Tibial nerve (tissue), 4 donors: ENCODE measurements around the gene SIT1. TPM values are rescaled to one million over a fixed set of nuclear protein-coding genes. Genes with fewer than 3 reads are reported as not detected.

Experiments
- DNase-seq, 2 donors: peaks; one replicate each; pipeline ENCODE4 v3.0.0-alpha.2; 2019; ENCODE audit warnings: low spot score in 2 of 2
- H3K27ac ChIP-seq, 4 donors: fragments of 200-600 bp; sonication (generic) in 3 of 4; one replicate each; pipeline ENCODE4 v1.5.1; 2017 to 2019; ENCODE audit warnings: mild to moderate bottlenecking in 1 of 4
- H3K27me3 ChIP-seq, 2 donors: fragments of 200-600 bp; sonication (generic) in 1 of 2; one replicate each; pipeline versions ENCODE4 v1.5.1 to v1.6.0; 2017 to 2019
- H3K36me3 ChIP-seq, 3 donors: fragments of 200-600 bp; sonication (generic); one replicate each; pipeline ENCODE4 v1.5.1; 2018 to 2019
- H3K4me1 ChIP-seq, 4 donors: fragments of 200-600 bp; sonication (generic) in 3 of 4; one replicate each; pipeline ENCODE4 v1.5.1; 2017 to 2019
- H3K4me3 ChIP-seq, 4 donors: fragments of 200-600 bp; sonication (generic) in 3 of 4; one replicate each; pipeline ENCODE4 v1.5.1; 2017 to 2019; ENCODE audit warnings: mild to moderate bottlenecking in 1 of 4, moderate library complexity in 1 of 4
- H3K9me3 ChIP-seq, 4 donors: fragments of 200-600 bp; sonication (generic) in 3 of 4; one replicate each; pipeline ENCODE4 v1.5.1; 2017 to 2019
- EP300 ChIP-seq, 2 donors: sonication (generic); formaldehyde crosslinking; IDR thresholded peaks; one replicate each; pipeline ENCODE4 v1.6.1; 2017; ENCODE audit warnings: antibody characterized with exemption in 2 of 2, mild to moderate bottlenecking in 1 of 2
- POLR2A ChIP-seq, 2 donors: fragments of 450-650 bp; IDR thresholded peaks; one replicate each; pipeline ENCODE4 v1.6.1; 2017; ENCODE audit warnings: antibody characterized with exemption in 2 of 2, mild to moderate bottlenecking in 2 of 2, moderate library complexity in 2 of 2
- WGBS, 2 donors: methylation state at CpG; one replicate each; pipeline ENCODE4 v1.1.5; 2018; 5-methylcytosine and 5-hydroxymethylcytosine counted together
- total RNA-seq, 4 donors: library from RNA; depleted of rRNA; stranded (reverse); fragments of >200 nt; gene quantifications; one replicate each; pipeline ENCODE4 v1.1.0, GENCODE V29; 2016
- TF ChIP-seq, protein P1 (sequence below), 5 experiments: fragments of 200-600 bp in 3 of 5; fragments of 450-650 bp in 2 of 5; sonication (generic) in 3 of 5; IDR thresholded peaks; one replicate each; pipeline ENCODE4 v1.5.1; 2016 to 2019; ENCODE audit warnings: antibody characterized with exemption in 5 of 5, mild to moderate bottlenecking in 3 of 5, moderate library complexity in 2 of 5

SIT1 gene
- total RNA-seq, 4 donors from 2014 or later = 0.39 TPM; not detected in 3

GRCh38 chr9:35619800-35620158, 31.0 kb downstream of the SIT1 start:
- DNase-seq = no peak
- WGBS, 2 donors = 33 to 44% methylated on average over 2 of the region's 2 CpGs
- Histone ChIP-seq H3K4me3 (no peak overlapping the region), H3K4me1 (peaks cover 0 to 14% (median 8%) of the 10 kb centered on the region in 4 donors), H3K27ac (peak overlapping the region in 1 of 4 donors; percentile 16), H3K27me3 (peaks cover 0 to 6% of the 10 kb centered on the region in 2 donors), H3K9me3 (no peaks in the 10 kb centered on the region), H3K36me3 (no peaks in the 10 kb centered on the region)
- TF ChIP-seq, protein P1, sequence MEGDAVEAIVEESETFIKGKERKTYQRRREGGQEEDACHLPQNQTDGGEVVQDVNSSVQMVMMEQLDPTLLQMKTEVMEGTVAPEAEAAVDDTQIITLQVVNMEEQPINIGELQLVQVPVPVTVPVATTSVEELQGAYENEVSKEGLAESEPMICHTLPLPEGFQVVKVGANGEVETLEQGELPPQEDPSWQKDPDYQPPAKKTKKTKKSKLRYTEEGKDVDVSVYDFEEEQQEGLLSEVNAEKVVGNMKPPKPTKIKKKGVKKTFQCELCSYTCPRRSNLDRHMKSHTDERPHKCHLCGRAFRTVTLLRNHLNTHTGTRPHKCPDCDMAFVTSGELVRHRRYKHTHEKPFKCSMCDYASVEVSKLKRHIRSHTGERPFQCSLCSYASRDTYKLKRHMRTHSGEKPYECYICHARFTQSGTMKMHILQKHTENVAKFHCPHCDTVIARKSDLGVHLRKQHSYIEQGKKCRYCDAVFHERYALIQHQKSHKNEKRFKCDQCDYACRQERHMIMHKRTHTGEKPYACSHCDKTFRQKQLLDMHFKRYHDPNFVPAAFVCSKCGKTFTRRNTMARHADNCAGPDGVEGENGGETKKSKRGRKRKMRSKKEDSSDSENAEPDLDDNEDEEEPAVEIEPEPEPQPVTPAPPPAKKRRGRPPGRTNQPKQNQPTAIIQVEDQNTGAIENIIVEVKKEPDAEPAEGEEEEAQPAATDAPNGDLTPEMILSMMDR (IDR thresholded peaks at IDR 0.05) = no peak
- TF ChIP-seq EP300 (IDR thresholded peaks at IDR 0.05) = no peak
- no peak for TF ChIP-seq POLR2A (IDR thresholded peaks at IDR 0.05)

- 82 to 85% methylated on average over 17 of the region's 17 CpGs for WGBS, 2 donors
- no peak for DNase-seq
- Histone ChIP-seq H3K4me1 (peaks cover 0 to 14% (median 8%) of the 10 kb centered on the region in 4 donors), H3K36me3 (no peaks in the 10 kb centered on the region), H3K27ac (peak overlapping the region in 1 of 4 donors; percentile 37), H3K27me3 (peaks cover 0 to 6% of the 10 kb centered on the region in 2 donors), H3K9me3 (no peaks in the 10 kb centered on the region), H3K4me3 (no peak overlapping the region)
- no peak for TF ChIP-seq POLR2A (IDR thresholded peaks at IDR 0.05)
- TF ChIP-seq, protein P1 (IDR thresholded peaks at IDR 0.05) = no peak
- peak in 1 of 2 donors; percentile 34 for TF ChIP-seq EP300 (IDR thresholded peaks at IDR 0.05)
Observed at GRCh38 chr9:35618854-35619799, 31.6 kb downstream of the SIT1 start.

DNA sequence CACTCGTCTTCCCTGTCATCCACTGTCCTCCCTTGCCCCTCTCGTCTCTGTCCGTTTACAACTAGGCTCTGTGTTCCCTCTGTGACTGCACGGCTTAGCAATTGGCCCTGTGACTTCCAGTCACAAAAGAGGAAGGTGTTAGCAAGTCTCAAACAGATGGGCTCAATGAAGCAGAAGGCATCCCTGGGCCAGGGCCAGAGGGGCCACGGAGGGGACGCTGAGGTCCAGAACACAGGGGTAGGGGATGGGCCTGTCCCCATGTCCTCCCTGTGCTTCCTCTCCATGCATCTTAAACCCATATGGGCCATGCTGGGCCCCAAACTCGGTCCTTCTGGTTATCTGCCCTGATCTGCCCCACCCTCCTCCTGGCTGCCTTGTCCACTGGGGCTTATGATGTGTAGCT, 32.4 kb downstream of the SIT1 start, which contains the start of gene CD72:
TSS of gene CD72 (minus strand) at position 89 of the 403 bp plus-strand sequence. CDS start 110 bp downstream, outside the sequence.
- Histone ChIP-seq H3K4me3 (peak within 1 kb of the TSS; percentile 27 to 47 (median 38)), H3K9me3 (no peaks in the 10 kb centered on the region), H3K27me3 (peaks cover 0 to 6% of the 10 kb centered on the region in 2 donors), H3K27ac (peak within 1 kb of the TSS in 1 of 4 donors; percentile 37), H3K4me1 (peaks cover 0 to 14% (median 8%) of the 10 kb centered on the region in 4 donors), H3K36me3 (no peaks in the 10 kb centered on the region)
- WGBS, 2 donors = 60 to 80% methylated on average over 7 of the region's 7 CpGs
- TF ChIP-seq POLR2A (IDR thresholded peaks at IDR 0.05) = no peak
- TF ChIP-seq EP300 (IDR thresholded peaks at IDR 0.05) = no peak
- TF ChIP-seq, protein P1 (IDR thresholded peaks at IDR 0.05) = no peak
- no peak for DNase-seq

DNA sequence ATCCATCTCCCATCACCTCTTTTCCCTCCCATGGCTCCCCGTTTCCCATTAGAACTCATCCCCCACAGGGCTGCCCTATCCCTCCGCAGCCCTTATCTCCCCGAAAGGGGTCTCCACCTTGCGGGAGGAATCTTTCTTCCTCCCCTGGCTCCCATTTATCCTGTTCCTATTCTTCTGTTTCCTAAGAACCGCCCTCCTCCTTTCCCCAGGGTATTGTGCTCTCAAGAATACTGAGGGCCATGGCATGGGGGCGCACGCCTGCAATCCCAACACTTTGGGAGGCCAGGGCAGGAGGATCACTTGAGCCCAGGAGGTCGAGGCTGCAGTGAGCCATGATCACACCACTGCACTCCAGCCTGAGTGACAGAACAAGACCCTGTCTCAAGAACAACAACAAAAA, 33.2 kb downstream of the SIT1 start:
- Histone ChIP-seq H3K36me3 (no peaks in the 10 kb centered on the region), H3K4me1 (peaks cover 0 to 14% (median 8%) of the 10 kb centered on the region in 4 donors), H3K4me3 (peak overlapping the region in 3 of 4 donors; percentile 27 to 47 (median 36)), H3K9me3 (no peaks in the 10 kb centered on the region), H3K27me3 (peaks cover 0 to 6% of the 10 kb centered on the region in 2 donors), H3K27ac (peak overlapping the region in 1 of 4 donors; percentile 37)
- TF ChIP-seq EP300 (IDR thresholded peaks at IDR 0.05) (no peak), POLR2A (IDR thresholded peaks at IDR 0.05) (no peak)
- TF ChIP-seq, protein P1 (IDR thresholded peaks at IDR 0.05) = no peak
- WGBS, 2 donors = 66 to 68% methylated on average over 8 of the region's 8 CpGs
- DNase-seq = no peak
